NCI-H146 (cell line): ENCODE data around the gene VEPH1.
"Not testable (repeated sequence)": the region's sequence is repeated elsewhere in the genome, so short reads cannot be mapped to it uniquely, and the experiment has no call there.

Experiments used
- DNase-seq: peaks from one replicate; lab custom pipeline; 2025; lab: John Stamatoyannopoulos, UW

The VEPH1 gene

DNA sequence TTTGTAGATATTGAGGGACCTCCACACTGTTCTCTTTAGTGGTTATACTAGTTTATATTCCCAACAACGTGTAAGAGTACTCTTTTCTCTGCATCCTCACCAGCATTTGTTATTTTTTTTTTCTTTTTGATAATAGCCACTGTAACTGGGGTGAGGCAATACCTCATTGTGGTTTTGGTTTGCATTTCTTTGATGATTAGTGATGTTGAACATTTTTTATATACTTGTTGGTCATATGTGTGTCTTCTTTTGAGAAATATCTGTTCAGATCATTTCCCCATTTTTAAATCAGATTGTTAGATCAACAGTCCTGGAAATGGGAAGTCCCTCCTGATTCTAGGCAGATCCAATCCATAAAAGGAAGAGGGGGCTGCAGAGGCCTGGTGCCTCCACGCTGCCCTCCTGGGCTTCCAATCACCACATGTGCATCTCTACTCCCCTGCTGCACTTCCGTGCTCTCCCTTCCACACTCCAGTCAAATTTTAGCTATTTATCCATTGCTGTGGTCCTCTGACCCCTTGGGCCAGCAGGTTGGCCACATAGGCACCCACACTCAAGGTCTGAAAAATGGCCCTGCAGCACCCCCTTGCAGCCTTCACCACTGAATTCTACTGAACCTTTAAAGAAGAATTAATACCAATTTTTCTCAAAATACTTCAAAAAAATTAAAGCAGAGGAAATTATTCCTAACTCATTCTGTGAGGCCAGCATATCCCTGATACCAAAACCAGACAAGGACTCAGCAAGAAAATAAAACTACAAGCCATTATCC, 154.7 kb downstream of the VEPH1 start:
- not testable (repeated sequence) for DNase-seq

DNA sequence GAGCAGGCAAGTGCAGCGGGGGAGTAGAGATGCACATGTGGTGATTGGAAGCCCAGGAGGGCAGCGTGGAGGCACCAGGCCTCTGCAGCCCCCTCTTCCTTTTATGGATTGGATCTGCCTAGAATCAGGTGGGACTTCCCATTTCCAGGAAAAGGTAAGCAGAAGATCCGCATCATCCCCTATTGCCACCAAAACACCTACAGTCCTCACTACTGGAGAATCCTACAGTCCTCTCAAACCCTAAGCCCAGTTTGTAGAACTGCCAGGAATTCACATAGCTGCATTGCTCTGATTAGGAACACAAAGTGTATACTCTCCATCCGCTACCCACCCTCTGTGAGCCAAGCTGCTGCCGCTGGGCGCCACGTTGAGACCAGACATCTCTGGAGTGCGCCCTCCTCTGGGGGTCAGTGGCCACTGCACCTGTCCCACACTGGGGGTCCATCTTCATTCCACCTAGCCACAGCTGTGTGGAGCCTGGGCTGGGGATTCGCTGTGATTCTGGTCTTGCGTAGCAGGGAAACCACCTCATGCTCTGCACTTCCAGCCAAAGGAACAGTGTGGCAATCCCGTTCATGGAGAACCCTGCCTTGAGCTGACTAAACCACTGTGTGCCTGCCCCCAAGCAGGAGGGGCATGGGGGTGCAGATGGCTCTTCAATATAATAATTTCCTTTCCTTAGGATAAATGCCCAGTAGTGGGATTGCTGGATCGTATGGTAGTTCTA, 155.5 kb downstream of the VEPH1 start:
- DNase-seq = no peak

DNA sequence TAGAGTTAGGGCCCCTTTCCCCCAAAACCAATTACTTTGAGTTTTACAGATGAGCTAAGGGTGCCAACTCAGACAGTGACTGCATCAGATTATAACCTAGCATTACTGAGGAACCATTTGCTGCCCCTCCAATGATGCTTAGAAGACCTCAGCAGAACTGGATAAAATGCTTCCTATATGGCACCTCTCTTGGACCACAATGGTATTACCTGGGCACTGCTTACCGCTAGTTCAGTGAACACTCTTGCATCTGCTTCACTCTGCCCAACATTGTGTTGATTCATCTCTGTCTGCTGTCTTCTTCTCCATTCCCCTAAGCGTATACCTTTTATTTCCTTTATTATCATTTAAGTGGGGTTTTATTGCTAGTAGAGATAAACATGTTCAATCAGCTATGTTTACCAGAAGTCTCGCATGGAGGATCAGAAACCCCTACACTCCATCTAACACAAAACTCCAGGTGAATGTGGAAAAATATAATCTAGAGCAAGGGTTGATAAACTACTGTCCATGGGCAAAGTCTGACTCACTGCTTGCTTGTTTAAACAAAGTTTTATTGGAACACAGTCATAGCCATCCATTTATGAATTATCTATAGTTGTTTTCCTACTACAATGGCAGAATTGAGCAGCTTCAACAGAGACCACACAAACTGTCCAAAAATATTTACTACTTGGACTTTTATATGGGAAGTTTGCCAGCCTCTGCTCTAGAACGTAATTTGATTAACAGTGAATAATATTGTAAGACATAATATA, 166.8 kb downstream of the VEPH1 start:
- peak; percentile 31 for DNase-seq

- peak; percentile 85 for DNase-seq
Measured at GRCh38 chr3:157335233-157336076, 167.8 kb downstream of the VEPH1 start.

DNA sequence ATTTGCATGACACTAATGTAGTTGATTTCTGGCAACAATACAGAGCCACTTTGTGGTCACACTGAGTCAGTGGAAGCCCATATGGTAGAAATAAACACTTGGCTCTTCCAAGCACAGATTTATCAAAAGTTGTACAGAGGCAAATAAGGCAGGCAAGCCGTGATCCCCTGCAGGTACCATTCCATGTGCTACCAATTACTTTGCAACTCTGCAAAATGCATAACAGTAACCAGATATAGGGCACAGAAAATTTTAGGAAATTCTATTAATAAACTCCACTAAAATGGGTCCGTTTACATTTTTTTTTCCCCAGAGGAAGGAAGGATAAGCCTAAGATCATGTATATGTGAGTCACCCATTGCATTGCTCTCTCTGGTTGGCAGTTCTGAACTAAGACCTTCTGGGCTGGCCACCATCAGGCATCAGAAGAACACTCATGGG, 169.6 kb downstream of the VEPH1 start:
- no peak for DNase-seq

- no peak for DNase-seq
Measured at GRCh38 chr3:157330206-157330605, 173.0 kb downstream of the VEPH1 start.

DNA sequence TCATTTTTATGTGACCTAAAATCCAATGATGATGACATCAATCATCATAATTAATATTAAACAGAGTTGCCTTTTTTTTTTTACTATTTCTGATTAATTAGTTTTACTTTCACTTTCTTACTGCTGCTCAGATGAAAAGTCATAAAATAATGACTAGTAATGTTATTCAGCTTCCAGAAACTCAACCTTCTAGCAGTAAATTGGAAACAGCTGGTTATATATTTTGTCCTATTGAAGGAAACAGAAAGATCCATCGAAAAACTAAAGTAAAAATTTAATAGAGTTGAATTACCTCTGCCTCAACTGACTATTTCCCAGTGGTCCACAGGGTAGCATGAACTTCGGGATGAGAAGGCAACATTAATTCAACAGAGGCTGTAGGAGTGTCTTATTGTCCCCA, 173.7 kb downstream of the VEPH1 start:
- no peak for DNase-seq

DNA sequence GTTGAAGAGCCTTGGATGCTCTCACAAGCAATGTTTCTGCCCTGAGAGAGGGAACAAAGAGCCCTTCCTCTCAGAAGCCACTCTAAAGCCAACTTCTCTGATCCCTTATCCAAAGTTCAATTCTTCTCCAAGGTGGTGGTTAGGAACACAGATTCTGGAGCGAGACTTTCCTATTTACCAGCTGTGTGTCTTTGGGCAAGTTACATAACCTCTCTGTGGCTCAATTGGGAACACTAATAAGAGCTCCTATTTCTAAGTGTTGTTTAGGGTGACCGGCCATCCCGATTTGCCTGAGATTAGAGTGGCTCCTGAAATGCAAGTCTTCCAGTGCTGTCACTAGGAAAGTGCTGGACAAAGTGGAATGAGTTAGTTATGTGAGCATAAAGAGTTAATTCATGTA, 175.4 kb downstream of the VEPH1 start:
- DNase-seq = no peak

DNA sequence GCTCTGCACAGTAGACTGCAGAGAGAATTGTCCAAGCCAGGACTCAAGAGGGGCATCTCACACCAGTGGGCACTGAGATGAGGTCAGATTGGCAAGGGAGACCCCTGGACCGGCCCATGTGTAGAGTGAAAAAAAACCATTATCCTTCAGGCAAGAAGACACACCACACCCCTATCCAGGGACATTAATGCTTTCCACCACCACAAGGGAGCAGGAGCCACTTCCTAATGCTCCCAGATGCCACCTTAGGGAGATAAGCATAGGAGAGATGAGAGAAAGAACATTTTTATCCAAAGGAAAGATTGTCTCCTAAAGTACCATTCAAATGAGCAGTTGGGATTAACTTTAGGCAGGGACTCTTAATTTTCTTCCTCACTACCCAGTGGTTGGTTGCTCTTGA, 176.2 kb downstream of the VEPH1 start:
- peak; percentile 12 for DNase-seq

- not testable (repeated sequence) for DNase-seq
Measured at GRCh38 chr3:157324869-157325268, 178.3 kb downstream of the VEPH1 start.

DNA sequence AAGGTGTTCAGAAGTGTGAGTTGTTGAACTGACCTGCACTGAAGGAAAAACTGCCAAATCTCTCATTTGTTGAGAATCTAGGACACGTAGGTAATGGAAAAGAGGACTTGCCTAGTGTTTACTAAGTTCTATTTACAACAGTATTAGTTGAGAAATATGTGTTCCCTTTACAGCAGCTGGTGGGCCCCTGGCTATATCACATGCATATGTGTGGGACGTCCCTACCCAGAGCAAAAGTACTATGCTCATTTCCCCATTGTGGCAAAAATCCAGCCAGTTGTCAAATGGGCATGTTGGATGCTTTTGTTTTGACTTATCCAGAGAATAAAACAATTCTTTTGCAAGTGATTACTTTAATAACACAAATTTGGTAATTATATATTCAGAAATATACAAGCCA, 179.9 kb downstream of the VEPH1 start:
- no peak for DNase-seq

- no peak for DNase-seq
Measured at GRCh38 chr3:157319672-157320071, 183.5 kb downstream of the VEPH1 start.

DNA sequence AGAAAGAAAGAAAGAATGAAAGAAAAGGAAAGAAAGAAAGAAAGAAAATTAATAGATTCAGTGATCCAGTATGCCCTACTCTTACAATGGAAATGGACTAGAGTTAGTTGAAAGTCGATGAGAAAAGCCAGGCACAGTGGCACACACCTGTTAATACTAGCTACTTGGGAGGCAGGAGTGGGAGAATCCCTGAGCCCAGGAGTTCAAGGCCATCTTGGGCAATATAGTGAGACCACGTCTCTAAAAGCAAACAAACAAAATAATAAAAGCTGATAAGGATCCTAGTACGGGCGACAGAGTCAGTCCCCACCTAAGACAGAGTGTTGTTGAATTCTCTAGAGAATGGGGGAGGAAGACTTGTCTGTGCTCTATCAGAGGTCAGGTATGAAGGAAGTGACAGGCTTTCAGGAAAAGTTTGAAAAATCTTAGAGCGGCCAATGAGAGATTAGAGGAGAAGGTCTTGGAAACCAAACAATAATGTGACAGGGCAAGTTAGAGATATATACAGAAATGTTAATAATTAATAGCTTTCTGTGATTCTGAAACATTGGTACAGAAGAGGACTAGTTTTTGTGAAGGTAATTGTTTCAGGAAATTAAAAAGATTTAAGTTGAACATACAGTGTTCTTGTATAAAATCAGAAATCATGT, 184.5 kb downstream of the VEPH1 start:
- no peak for DNase-seq

GRCh38 chr3:157317895-157318294, 185.3 kb downstream of the VEPH1 start:
- DNase-seq = no peak

DNA sequence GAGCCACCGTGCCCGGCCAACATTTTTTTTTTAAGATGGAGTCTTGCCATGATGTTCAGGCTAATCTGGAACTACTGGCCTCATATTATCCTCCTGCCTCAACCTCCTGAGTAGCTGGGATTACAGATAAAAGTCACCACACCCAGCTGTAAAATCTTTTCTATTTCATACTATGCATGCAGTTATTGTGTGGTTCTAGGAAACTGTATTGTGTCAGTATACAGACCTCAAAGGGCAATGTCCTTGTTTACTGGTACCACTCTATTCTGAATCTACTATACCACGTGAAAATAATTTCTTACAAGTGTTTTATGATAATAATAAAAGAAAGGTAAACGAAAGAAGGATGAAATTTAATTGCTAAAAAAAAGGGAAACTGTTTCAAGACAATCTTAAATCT, 190.0 kb downstream of the VEPH1 start:
- DNase-seq = no peak

- DNase-seq = no peak
Measured at GRCh38 chr3:157312376-157312745, 190.9 kb downstream of the VEPH1 start.

DNA sequence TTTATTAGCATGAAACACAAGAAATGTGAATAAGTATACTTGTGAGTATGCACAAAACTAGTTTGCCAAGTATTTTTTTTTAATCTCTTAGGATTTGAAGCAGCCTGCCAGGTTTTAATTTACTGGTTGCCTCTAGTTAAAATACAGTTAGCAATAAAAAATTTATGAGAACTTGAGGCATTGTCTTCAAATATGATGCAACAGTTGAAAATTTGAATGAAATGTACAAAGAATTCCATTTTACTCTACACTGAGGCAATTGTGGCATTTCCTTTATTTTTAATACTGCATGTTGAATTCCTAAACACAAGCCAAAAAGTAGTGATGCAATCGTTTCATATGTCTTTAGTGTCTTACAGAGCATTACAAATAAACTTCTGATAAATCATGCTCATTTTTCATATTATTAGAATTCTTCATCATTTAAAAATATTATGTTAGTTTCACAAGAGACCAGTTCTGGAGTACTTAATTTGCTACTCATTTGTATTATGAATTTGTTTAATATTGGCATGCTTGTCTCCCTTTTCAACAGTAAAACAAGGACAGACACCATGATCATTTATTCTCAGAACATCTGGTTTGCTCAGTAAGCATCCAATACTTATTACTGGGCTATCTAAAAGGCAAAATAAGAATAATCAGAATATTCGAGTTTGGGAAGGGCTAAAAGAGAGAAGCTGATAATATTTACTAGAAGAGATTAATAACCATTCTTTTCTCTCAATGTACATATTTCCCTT, 191.4 kb downstream of the VEPH1 start:
- DNase-seq = no peak

DNA sequence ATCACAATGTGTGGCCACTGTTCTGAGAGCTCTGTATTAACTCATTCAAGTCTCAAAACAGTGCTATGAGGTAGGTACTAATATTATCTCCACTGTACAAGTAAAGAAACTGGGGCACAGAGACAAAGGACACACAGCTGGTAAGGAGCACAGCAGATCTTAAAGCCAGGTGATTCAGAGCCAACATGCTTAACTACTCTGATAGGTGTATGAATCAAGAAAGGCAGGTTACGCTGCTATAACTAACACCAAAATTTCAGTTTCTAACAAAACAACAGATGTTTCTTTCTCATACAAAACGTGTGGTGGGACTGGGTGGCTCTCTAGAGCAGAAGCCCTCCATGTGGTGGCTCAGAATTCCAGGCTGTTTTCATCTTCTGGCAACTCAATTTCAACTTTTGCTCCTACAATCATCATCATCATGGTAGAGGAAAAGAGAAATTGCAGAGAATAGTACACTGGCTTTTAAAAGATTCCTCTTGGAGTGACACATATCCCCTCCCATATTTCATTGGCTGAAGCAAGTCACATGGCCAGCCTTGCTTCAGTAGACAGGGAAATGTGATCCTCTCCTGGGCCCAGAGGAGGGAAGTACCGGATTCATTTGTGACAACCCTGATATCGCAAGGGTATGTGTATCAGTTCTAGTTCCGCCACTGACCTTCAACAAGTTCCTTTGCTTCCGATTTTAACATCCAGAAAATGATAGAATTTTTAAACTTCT, 192.7 kb downstream of the VEPH1 start:
- no peak for DNase-seq

- DNase-seq = no peak
Measured at GRCh38 chr3:157306502-157306901, 196.7 kb downstream of the VEPH1 start.

DNA sequence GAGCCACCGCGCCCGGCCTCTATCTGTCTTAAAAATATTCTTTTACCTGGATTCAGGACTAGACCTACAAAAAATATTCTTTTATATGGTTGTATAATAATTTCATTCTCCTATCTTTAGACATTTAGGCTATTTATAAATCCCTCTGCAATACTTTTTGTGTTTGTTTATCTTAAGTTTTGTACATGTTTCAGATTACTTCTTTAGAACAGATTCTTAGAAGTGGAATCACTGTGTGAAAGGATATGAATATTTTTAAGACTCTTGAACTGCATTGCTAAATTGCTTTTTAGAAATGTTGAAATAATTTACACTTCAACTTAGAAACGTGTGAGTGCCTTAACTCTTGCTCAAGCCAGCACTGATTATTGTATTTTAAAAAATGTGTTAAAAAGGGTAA, 197.8 kb downstream of the VEPH1 start:
- no peak for DNase-seq
